OCI-LY1 (cell line): ENCODE results near the gene NT5DC2.

Experiments
- EZH2 ChIP-seq: fragments of 200-600 bp; sonication (generic), shearing (Covaris generic); IDR thresholded peaks from 2 replicates; pipeline ENCODE4 v1.8.0; 2017; ENCODE audit warnings: borderline replicate concordance, mixed run types, mild to moderate bottlenecking, antibody characterized with exemption, low read length, moderate library complexity, mixed read lengths
- TF ChIP-seq, protein P1 (sequence below): fragments of 200-600 bp; sonication (generic), shearing (Covaris generic); IDR thresholded peaks from 2 replicates; pipeline ENCODE4 v1.5.1; 2017; ENCODE audit warnings: mild to moderate bottlenecking, antibody characterized with exemption, low read length, moderate library complexity, mixed read lengths

DNA sequence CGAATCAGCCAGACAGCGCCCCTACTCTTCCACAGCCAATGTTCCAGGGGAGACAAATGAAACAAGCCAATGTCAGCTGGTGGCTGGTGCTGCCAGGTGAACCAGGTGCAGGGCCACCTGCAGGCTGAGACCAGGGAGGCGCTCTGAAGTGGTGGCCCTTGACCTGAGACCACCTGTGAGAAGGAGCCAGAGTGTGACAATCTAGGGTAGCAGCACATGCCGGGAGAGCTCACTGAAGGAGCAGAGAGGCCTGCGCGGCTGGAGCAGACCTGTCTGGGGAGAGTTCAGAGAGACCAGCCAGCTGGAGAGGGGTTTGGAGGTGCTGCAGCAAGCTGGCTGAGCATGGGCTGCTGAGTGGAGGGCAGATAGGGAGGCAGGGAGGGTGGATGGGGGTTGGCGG is 39.2 kb downstream of the NT5DC2 start:
- no peak for TF ChIP-seq EZH2
- TF ChIP-seq, protein P1, sequence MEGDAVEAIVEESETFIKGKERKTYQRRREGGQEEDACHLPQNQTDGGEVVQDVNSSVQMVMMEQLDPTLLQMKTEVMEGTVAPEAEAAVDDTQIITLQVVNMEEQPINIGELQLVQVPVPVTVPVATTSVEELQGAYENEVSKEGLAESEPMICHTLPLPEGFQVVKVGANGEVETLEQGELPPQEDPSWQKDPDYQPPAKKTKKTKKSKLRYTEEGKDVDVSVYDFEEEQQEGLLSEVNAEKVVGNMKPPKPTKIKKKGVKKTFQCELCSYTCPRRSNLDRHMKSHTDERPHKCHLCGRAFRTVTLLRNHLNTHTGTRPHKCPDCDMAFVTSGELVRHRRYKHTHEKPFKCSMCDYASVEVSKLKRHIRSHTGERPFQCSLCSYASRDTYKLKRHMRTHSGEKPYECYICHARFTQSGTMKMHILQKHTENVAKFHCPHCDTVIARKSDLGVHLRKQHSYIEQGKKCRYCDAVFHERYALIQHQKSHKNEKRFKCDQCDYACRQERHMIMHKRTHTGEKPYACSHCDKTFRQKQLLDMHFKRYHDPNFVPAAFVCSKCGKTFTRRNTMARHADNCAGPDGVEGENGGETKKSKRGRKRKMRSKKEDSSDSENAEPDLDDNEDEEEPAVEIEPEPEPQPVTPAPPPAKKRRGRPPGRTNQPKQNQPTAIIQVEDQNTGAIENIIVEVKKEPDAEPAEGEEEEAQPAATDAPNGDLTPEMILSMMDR, result no peak
